HCT116 (cell line): ENCODE data around the gene STARD3.
A peak's percentile ranks its signal among the peaks of the same experiment; 100 is the strongest.

Experiments
- CEBPB ChIP-seq: IDR thresholded peaks from 2 replicates; pipeline ENCODE4 v1.6.1; 2012; ENCODE audit warnings: low read depth
- EZH2phosphoT487 ChIP-seq: fragments of 200-600 bp; IDR thresholded peaks from 2 replicates; pipeline ENCODE4 v1.6.1; 2018; ENCODE audit warnings: antibody characterized with exemption, borderline replicate concordance
- POLR2A ChIP-seq: IDR thresholded peaks from 2 replicates; pipeline ENCODE4 v1.7.0; 2011; ENCODE audit warnings: borderline replicate concordance; ENCODE audit not compliant: insufficient read depth, insufficient read length; ENCODE audit errors: extremely low read depth
- POLR2AphosphoS5 ChIP-seq: IDR thresholded peaks from 2 replicates; pipeline ENCODE4 v1.6.1; 2011; ENCODE audit warnings: mild to moderate bottlenecking, low read depth, low read length, moderate library complexity
- RAD21 ChIP-seq: IDR thresholded peaks from 2 replicates; pipeline ENCODE4 v1.6.1; 2012; ENCODE audit warnings: low read depth, mild to moderate bottlenecking
- ZFX ChIP-seq: fragments of 450-650 bp; IDR thresholded peaks from 2 replicates; pipeline ENCODE4 v1.6.1; 2017
- ZNF274 ChIP-seq: fragments of 200-500 bp; sonication (Bioruptor generic); IDR thresholded peaks from 2 replicates; pipeline ENCODE4 v1.6.1; 2014; ENCODE audit warnings: mild to moderate bottlenecking, low read depth, low read length, inconsistent platforms
- TF ChIP-seq, protein P1 (sequence below), 3 experiments: fragments of 200-600 bp in 1 of 3; sonication (generic) in 1 of 3; IDR thresholded peaks in 2 of 3; conservative IDR thresholded peaks in 1 of 3; 2 replicates each; pipeline ENCODE4 v1.5.1; 2012 to 2017; ENCODE audit warnings: low read depth in 2 of 3, low read length in 2 of 3, antibody characterized with exemption in 1 of 3, borderline replicate concordance in 1 of 3, control low read depth in 1 of 3, mild to moderate bottlenecking in 1 of 3, mixed read lengths in 1 of 3, mixed run types in 1 of 3, moderate library complexity in 1 of 3; ENCODE audit not compliant: insufficient read depth in 1 of 3
- TF ChIP-seq, protein P2 (sequence below): IDR thresholded peaks from 2 replicates; pipeline ENCODE4 v1.6.1; 2012; ENCODE audit warnings: low read depth
- TF ChIP-seq, protein P3 (sequence below): IDR thresholded peaks from 2 replicates; pipeline ENCODE4 v1.6.1; 2011; ENCODE audit warnings: mild to moderate bottlenecking, low read length, moderate library complexity; ENCODE audit not compliant: insufficient replicate concordance; ENCODE audit errors: extremely low read depth

DNA sequence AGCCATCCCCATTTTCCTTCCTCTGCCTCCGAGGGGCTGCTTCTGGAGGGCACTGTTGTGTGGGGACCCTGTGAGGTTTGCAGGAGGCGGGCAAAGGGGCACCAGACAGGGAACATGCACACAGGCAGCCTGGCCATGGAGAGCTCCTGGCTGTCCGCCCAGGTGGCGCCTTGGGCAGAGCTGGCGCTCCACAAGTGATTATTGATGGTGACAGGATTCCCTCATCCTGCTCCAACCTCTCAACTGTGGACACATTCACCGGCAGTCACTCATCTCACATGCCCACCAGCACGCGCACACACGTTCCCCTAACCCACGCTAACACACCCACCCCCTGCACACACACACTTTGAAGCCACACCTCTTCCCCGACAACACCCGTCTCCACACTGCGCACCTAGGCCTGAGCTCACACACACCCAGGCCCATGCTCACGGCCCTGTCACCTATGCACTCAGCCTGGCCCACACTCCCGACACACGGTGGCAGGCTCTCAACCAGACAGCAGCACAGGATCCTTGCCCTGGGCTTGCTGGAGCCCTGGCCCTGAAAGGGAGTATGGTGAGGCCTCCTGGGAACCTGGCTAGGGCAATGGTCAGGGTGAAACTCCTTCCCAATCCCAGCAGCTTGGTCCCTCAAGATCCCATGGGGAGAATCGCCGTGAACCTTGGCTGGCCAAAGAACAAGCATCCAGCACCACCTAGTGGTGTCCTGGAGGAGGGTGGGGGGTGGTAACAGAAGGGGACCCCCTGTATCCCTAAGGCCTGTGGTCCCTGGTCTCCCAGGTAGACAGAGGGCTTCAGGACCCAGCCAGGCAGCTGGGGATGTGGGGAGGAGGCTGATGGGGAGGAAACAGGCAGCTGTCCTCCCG is 34.9 kb downstream of the STARD3 start:
- TF ChIP-seq, protein P1, sequence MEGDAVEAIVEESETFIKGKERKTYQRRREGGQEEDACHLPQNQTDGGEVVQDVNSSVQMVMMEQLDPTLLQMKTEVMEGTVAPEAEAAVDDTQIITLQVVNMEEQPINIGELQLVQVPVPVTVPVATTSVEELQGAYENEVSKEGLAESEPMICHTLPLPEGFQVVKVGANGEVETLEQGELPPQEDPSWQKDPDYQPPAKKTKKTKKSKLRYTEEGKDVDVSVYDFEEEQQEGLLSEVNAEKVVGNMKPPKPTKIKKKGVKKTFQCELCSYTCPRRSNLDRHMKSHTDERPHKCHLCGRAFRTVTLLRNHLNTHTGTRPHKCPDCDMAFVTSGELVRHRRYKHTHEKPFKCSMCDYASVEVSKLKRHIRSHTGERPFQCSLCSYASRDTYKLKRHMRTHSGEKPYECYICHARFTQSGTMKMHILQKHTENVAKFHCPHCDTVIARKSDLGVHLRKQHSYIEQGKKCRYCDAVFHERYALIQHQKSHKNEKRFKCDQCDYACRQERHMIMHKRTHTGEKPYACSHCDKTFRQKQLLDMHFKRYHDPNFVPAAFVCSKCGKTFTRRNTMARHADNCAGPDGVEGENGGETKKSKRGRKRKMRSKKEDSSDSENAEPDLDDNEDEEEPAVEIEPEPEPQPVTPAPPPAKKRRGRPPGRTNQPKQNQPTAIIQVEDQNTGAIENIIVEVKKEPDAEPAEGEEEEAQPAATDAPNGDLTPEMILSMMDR (IDR thresholded peaks at IDR 0.05 in 2 of 3, conservative IDR thresholded peaks at IDR 0.05 in 1 of 3; ENCODE audit: borderline replicate concordance in 1 of 3, insufficient read depth in 1 of 3, low read depth in 2 of 3, low read length in 2 of 3) = peak; percentile 77 to 94 (median 81)
- TF ChIP-seq, protein P2, sequence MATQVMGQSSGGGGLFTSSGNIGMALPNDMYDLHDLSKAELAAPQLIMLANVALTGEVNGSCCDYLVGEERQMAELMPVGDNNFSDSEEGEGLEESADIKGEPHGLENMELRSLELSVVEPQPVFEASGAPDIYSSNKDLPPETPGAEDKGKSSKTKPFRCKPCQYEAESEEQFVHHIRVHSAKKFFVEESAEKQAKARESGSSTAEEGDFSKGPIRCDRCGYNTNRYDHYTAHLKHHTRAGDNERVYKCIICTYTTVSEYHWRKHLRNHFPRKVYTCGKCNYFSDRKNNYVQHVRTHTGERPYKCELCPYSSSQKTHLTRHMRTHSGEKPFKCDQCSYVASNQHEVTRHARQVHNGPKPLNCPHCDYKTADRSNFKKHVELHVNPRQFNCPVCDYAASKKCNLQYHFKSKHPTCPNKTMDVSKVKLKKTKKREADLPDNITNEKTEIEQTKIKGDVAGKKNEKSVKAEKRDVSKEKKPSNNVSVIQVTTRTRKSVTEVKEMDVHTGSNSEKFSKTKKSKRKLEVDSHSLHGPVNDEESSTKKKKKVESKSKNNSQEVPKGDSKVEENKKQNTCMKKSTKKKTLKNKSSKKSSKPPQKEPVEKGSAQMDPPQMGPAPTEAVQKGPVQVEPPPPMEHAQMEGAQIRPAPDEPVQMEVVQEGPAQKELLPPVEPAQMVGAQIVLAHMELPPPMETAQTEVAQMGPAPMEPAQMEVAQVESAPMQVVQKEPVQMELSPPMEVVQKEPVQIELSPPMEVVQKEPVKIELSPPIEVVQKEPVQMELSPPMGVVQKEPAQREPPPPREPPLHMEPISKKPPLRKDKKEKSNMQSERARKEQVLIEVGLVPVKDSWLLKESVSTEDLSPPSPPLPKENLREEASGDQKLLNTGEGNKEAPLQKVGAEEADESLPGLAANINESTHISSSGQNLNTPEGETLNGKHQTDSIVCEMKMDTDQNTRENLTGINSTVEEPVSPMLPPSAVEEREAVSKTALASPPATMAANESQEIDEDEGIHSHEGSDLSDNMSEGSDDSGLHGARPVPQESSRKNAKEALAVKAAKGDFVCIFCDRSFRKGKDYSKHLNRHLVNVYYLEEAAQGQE = no peak
- no peak for TF ChIP-seq ZFX
- TF ChIP-seq POLR2AphosphoS5 = no peak
- no peak for TF ChIP-seq POLR2A
- TF ChIP-seq ZNF274 = no peak
- TF ChIP-seq EZH2phosphoT487 = no peak
- TF ChIP-seq RAD21 = peak; percentile 86
- no peak for TF ChIP-seq CEBPB
- TF ChIP-seq, protein P3, sequence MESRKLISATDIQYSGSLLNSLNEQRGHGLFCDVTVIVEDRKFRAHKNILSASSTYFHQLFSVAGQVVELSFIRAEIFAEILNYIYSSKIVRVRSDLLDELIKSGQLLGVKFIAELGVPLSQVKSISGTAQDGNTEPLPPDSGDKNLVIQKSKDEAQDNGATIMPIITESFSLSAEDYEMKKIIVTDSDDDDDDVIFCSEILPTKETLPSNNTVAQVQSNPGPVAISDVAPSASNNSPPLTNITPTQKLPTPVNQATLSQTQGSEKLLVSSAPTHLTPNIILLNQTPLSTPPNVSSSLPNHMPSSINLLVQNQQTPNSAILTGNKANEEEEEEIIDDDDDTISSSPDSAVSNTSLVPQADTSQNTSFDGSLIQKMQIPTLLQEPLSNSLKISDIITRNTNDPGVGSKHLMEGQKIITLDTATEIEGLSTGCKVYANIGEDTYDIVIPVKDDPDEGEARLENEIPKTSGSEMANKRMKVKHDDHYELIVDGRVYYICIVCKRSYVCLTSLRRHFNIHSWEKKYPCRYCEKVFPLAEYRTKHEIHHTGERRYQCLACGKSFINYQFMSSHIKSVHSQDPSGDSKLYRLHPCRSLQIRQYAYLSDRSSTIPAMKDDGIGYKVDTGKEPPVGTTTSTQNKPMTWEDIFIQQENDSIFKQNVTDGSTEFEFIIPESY = no peak
